Aorta (tissue), 5 donors: Measurements from ENCODE around the gene COL21A1. TPM values are rescaled to one million over a fixed set of nuclear protein-coding genes. Genes with fewer than 3 reads are reported as not detected.

ENCODE experiments used
- ATAC-seq: fragments of 200-7000 bp; cut with Tn5 transposase; one replicate; pipeline ENCODE4 v1.9.1; 2022; ENCODE audit warnings: moderate library complexity; ENCODE audit not compliant: low FRiP score
- DNase-seq, 2 donors: peaks; one replicate each; pipeline ENCODE4 v3.0.0-alpha.2; 2020
- H3K27ac ChIP-seq, 2 donors: one replicate each; pipeline ENCODE4 v1.5.1; 2013; ENCODE audit warnings: low read length in 2 of 2, mild to moderate bottlenecking in 2 of 2, moderate library complexity in 2 of 2, control low read depth in 1 of 2, inconsistent platforms in 1 of 2, low read depth in 1 of 2
- H3K27me3 ChIP-seq, 2 donors: one replicate each; pipeline ENCODE4 v1.6.1; 2013; ENCODE audit warnings: control low read depth in 1 of 2, low read length in 1 of 2, mild to moderate bottlenecking in 1 of 2, moderate library complexity in 1 of 2; ENCODE audit not compliant: insufficient read depth in 2 of 2, control insufficient read depth in 1 of 2
- H3K36me3 ChIP-seq, 2 donors: one replicate each; pipeline ENCODE4 v1.6.1; 2013; ENCODE audit warnings: control low read depth in 1 of 2, low read length in 1 of 2, mild to moderate bottlenecking in 1 of 2; ENCODE audit not compliant: insufficient read depth in 2 of 2, control insufficient read depth in 1 of 2
- H3K4me1 ChIP-seq, 2 donors: one replicate each; pipeline ENCODE4 v1.6.1; 2013; ENCODE audit warnings: low read length in 2 of 2, control low read depth in 1 of 2, mild to moderate bottlenecking in 1 of 2, moderate library complexity in 1 of 2; ENCODE audit not compliant: insufficient read depth in 2 of 2, control insufficient read depth in 1 of 2
- H3K4me3 ChIP-seq, 2 donors: one replicate each; pipeline ENCODE4 v1.5.1; 2013; ENCODE audit warnings: low read length in 2 of 2, control low read depth in 1 of 2, mild to moderate bottlenecking in 1 of 2
- H3K9me3 ChIP-seq: one replicate; pipeline ENCODE4 v1.6.1; 2013; ENCODE audit warnings: mild to moderate bottlenecking, low read length; ENCODE audit not compliant: control insufficient read depth
- WGBS, 2 donors: extraction: QIAGEN DNeasy Blood & Tissue Kit; methylation state at CpG; one replicate each; pipeline ENCODE4 v1.1.7; 2013; 5-methylcytosine and 5-hydroxymethylcytosine counted together
- intact Hi-C, 2 donors: fragments of 100-400 bp; cut with DNase I; formaldehyde crosslinking; loops; one replicate each; pipeline versions ENCODE4 v1.14.2 to v1.15.0; 2022
- polyA plus RNA-seq, 2 donors: library from polyadenylated mRNA; stranded (reverse); fragments of 200-250 nt; gene quantifications; one replicate each; pipeline ENCODE4 v1.2.3, GENCODE V29; 2013
- total RNA-seq, 2 donors: library from RNA; stranded (reverse); fragmentation: NEBNext Ultra II Directional; extraction: Animal tissue kit (Norgen Biotek cat#: 25700); gene quantifications; one replicate each; pipeline ENCODE4 v1.2.1, GENCODE V29; 2021
- donor health status: healthy with polysubstance abuse.
- donor health status: Bipolar disorder and iron deficiency.
- donor health status: DM: no; HTN: no; CAD: no.
- donor health status: DM: no; HTN: no; CAD: no.
- donor health status: DM: yes; HTN: yes; CAD: no.

The COL21A1 gene
- total and polyA plus RNA-seq, 4 donors = 22.5 to 67.0 (median 31.1) TPM

DNA sequence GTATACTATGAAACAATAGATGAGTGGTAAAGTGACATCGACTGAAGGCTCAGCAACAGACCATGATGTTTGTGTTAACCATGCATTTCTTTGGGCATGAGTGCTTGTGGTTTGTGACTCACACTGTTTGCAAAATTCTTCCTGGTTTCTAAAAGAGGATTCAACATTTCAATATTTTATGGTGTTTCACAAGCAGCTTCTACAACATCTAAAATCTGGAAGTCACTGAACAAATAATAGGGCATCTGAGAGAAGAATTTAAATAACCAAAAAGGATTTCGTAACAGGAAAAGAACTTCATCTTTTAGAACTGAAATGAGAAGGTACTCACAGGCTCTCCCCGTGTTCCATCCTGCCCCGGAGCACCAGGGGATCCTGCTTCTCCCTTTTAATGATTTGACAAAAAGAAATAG is 146.2 kb downstream of the COL21A1 start:
- intact Hi-C loops = no loop called here
- no peak for ATAC-seq

GRCh38 chr6:56096946-56097621 is 150.3 kb downstream of the COL21A1 start:
- no peak for ATAC-seq
- no peaks in the 10 kb centered on the region for H3K27me3 ChIP-seq
- intact Hi-C loops = loop anchor here in 1 of 2 donors (10.0 kb wide), 1 partner anchor 148 kb away; the partner anchor contains the start of gene COL21A1

More for the DNA sequence above, 146.2 kb downstream of the COL21A1 start:
- Histone ChIP-seq H3K27me3 (no peaks in the 10 kb centered on the region), H3K4me3 (no peak overlapping the region), H3K36me3 (no peaks in the 10 kb centered on the region), H3K4me1 (peaks cover 0 to 1% of the 10 kb centered on the region in 2 donors), H3K27ac (no peak overlapping the region), H3K9me3 (no peaks in the 10 kb centered on the region)
- 40 to 57% methylated on average over 4 of the region's 4 CpGs for WGBS, 2 donors
- DNase-seq = no peak

GRCh38 chr6:56096541-56096940 is 150.8 kb downstream of the COL21A1 start:
- H3K4me1 ChIP-seq = no peaks in the 10 kb centered on the region
- no peaks in the 10 kb centered on the region for H3K9me3 ChIP-seq
- no peak for ATAC-seq
- no peak for DNase-seq
- no peak overlapping the region for H3K27ac ChIP-seq
- no peak overlapping the region for H3K4me3 ChIP-seq
- intact Hi-C loops = loop anchor here in 1 of 2 donors (10.0 kb wide), 1 partner anchor 148 kb away; the partner anchor contains the start of gene COL21A1
- H3K27me3 ChIP-seq = no peaks in the 10 kb centered on the region
- no peaks in the 10 kb centered on the region for H3K36me3 ChIP-seq

More at GRCh38 chr6:56096946-56097621, 150.3 kb downstream of the COL21A1 start:
- no peak overlapping the region for H3K4me3 ChIP-seq
- H3K9me3 ChIP-seq = no peaks in the 10 kb centered on the region
- no peak overlapping the region for H3K27ac ChIP-seq
- DNase-seq = no peak
- 85 to 92% methylated on average over 2 of the region's 2 CpGs for WGBS, 2 donors
- no peaks in the 10 kb centered on the region for H3K36me3 ChIP-seq
- no peaks in the 10 kb centered on the region for H3K4me1 ChIP-seq

DNA sequence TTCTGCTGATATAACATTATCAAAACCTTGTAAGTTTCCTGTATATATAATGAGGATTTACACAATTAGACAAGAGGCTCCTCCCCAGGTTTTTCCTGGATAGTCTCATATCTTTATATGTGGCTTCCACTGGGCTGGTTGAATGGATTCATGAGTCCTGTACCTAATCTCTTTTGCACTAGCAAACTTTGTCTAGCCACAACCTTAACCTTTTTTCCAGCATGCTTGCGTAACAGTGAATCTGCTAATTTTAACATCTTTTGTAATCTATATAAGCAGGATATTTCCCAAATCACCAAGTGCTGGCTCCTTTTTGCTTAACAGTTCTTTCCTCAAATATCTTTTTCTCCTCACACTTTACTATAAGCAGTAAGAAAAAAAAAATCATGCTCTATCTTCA is 153.6 kb downstream of the COL21A1 start:
- H3K36me3 ChIP-seq = no peaks in the 10 kb centered on the region
- H3K9me3 ChIP-seq = no peaks in the 10 kb centered on the region
- peak overlapping the region in 1 of 2 donors; percentile 10 for H3K27ac ChIP-seq
- intact Hi-C loops = loop anchor here in 1 of 2 donors (10.0 kb wide), 1 partner anchor 151 kb away; the partner anchor contains the start of gene COL21A1
- 94 to 95% methylated on average over 1 of the region's 1 CpG for WGBS, 2 donors
- no peaks in the 10 kb centered on the region for H3K4me1 ChIP-seq
- ATAC-seq (no peak), DNase-seq (no peak)
- no peak overlapping the region for H3K4me3 ChIP-seq
- H3K27me3 ChIP-seq = no peaks in the 10 kb centered on the region

- H3K4me1 ChIP-seq = peaks cover 3 to 5% of the 10 kb centered on the region in 2 donors
- H3K9me3 ChIP-seq = no peaks in the 10 kb centered on the region
- H3K36me3 ChIP-seq = no peaks in the 10 kb centered on the region
- 6 to 7% methylated on average over 3 of the region's 3 CpGs for WGBS, 2 donors
- H3K27ac ChIP-seq = peak overlapping the region; percentile 43 to 97
- peak; percentile 68 for ATAC-seq
- intact Hi-C loops = loop anchor here in 1 of 2 donors (10.0 kb wide), 1 partner anchor 153 kb away; the partner anchor contains the start of gene COL21A1
- H3K27me3 ChIP-seq = no peaks in the 10 kb centered on the region
- peak overlapping the region in 1 of 2 donors; percentile 6 for H3K4me3 ChIP-seq
- DNase-seq = no peak
These were observed 156.1 kb downstream of the COL21A1 start for GRCh38 chr6:56091159-56091869.

- H3K4me3 ChIP-seq = no peak overlapping the region
- H3K36me3 ChIP-seq = no peaks in the 10 kb centered on the region
- intact Hi-C loops = no loop called here
- H3K4me1 ChIP-seq = peaks cover 3 to 5% of the 10 kb centered on the region in 2 donors
- H3K9me3 ChIP-seq = no peaks in the 10 kb centered on the region
- 95 to 96% methylated on average over 4 of the region's 4 CpGs for WGBS, 2 donors
- DNase-seq (no peak), ATAC-seq (no peak)
- no peak overlapping the region for H3K27ac ChIP-seq
- no peaks in the 10 kb centered on the region for H3K27me3 ChIP-seq
These were observed 158.7 kb downstream of the COL21A1 start for GRCh38 chr6:56088641-56089040.

DNA sequence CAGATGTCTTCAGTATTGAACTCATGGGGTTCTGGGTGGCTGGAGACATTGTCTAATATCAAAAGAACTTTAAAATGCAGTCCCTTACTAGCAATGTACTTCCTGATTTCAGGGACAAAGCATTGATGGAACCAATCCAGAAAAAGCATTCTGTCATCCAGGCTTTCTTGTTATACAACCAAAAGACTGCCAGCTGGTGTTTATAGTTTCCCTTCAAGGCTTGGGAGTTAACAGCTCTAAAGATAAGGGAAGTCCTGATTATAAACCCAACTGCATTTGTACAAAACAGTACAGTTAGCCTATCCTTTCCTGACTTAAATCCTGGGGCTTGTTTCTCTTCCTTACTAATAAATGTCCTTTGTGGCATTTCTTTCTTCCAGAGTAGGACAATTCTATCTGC is 160.0 kb downstream of the COL21A1 start:
- peak; percentile 22 for ATAC-seq
- intact Hi-C loops = no loop called here
- peak overlapping the region in 1 of 2 donors; percentile 87 for H3K27ac ChIP-seq

GRCh38 chr6:56079751-56080540 is 167.4 kb downstream of the COL21A1 start:
- 6 to 7% methylated on average over 2 of the region's 2 CpGs for WGBS, 2 donors
- H3K27ac ChIP-seq = peak overlapping the region in 1 of 2 donors; percentile 67
- H3K36me3 ChIP-seq = no peaks in the 10 kb centered on the region
- intact Hi-C loops = loop anchor here in 1 of 2 donors (10.0 kb wide), 1 partner anchor 165 kb away; the partner anchor contains the start of gene COL21A1
- no peak overlapping the region for H3K4me3 ChIP-seq
- H3K9me3 ChIP-seq = no peaks in the 10 kb centered on the region
- ATAC-seq = no peak
- no peaks in the 10 kb centered on the region for H3K27me3 ChIP-seq
- H3K4me1 ChIP-seq = peaks cover 0 to 1% of the 10 kb centered on the region in 2 donors
- DNase-seq = no peak

More for the DNA sequence above, 160.0 kb downstream of the COL21A1 start:
- H3K36me3 ChIP-seq = no peaks in the 10 kb centered on the region
- H3K4me3 ChIP-seq = no peak overlapping the region
- no peaks in the 10 kb centered on the region for H3K27me3 ChIP-seq
- DNase-seq = no peak
- H3K4me1 ChIP-seq = peaks cover 3 to 5% of the 10 kb centered on the region in 2 donors
- no peaks in the 10 kb centered on the region for H3K9me3 ChIP-seq
